ENCODE data around the gene DERL2. TPM values are rescaled to one million over a fixed set of nuclear protein-coding genes. Genes with fewer than 3 reads are reported as not detected.

Gene DERL2
- total and polyA plus RNA-seq, 2 experiments from 2014 or later, result 65.0 to 113 TPM

GRCh38 chr17:5533486-5534315, 47.7 kb upstream of the DERL2 start (continued):
- TF ChIP-seq CREB1 (CRISPR knock-in tag; IDR thresholded peaks at IDR 0.05; ENCODE audit: low read depth), result no peak
- no peak for TF ChIP-seq ETS1 (IDR thresholded peaks at IDR 0.05)
- no peak for TF ChIP-seq EZH2 (IDR thresholded peaks at IDR 0.05; ENCODE audit: low read depth, unreplicated experiment)
- TF ChIP-seq ZNF462 (CRISPR knock-in tag; IDR thresholded peaks at IDR 0.05), result no peak
- no peak for TF ChIP-seq ZNF331 (CRISPR knock-in tag; IDR thresholded peaks at IDR 0.05; ENCODE audit: low read depth)
- TF ChIP-seq STAT1 (IDR thresholded peaks at IDR 0.05; ENCODE audit: unreplicated experiment), result no peak
- no peak for TF ChIP-seq POLR2AphosphoS5 (IDR thresholded peaks at IDR 0.05; ENCODE audit: low read depth)

DNA sequence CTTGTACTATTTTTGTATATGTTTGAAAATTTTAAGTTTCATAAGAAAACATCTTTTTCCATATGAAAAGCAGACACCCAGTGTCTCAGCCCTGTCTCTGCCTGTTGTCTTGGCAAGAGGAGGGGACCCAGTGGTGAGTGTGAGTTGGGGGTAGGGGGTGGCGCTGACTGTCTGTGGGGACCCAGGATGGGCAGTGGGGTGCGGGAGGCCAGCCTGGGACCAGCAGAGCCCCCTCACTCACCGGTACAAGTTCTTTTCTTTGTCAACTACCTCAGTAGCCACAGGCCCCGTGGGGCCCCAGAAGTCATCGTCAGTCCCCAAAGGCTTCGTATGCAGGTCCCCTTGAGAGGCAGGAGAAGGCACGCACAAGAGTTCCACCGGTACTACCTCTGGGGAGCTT, 46.6 kb upstream of the DERL2 start:
- H3K27ac Mint-ChIP-seq, result no peak overlapping the region
- H3K4me3 Mint-ChIP-seq, result no peak overlapping the region
- Histone ChIP-seq H3K79me2 (replicated peaks; ENCODE audit: insufficient read depth) (no peaks in the 10 kb centered on the region), H3K36me3 (ENCODE audit: insufficient read depth) (no peaks in the 10 kb centered on the region), H3K4me2 (no peak overlapping the region), H2AFZ (no peak overlapping the region), H4K20me1 (replicated peaks; ENCODE audit: insufficient read depth) (no peaks in the 10 kb centered on the region), H3K27ac (ENCODE audit: low read depth) (no peak overlapping the region), H3F3A (replicated peaks; ENCODE audit: low read depth) (no peaks in the 10 kb centered on the region), H3K4me1 (ENCODE audit: insufficient read depth) (no peaks in the 10 kb centered on the region), H3K27me3 (ENCODE audit: insufficient read depth) (no peaks in the 10 kb centered on the region), H3K9me2 (ENCODE audit: insufficient read depth) (no peaks in the 10 kb centered on the region), H3K4me3 (no peak overlapping the region)
- no peaks in the 10 kb centered on the region for H3K36me3 Mint-ChIP-seq (ENCODE audit: low read depth)
- no peaks in the 10 kb centered on the region for H3K9me3 Mint-ChIP-seq
- H3K27me3 Mint-ChIP-seq (ENCODE audit: insufficient read depth, low read depth, poor library complexity), result peaks cover 2% of the 10 kb centered on the region
- ATAC-seq (no peak), DNase-seq (ENCODE audit: low spot score) (no peak)
- no peaks in the 10 kb centered on the region; the same call in 2 of the 3 replicates for H3K4me1 Mint-ChIP-seq
- TF ChIP-seq JUNB (IDR thresholded peaks at IDR 0.05; ENCODE audit: unreplicated experiment) (no peak), ZNF462 (CRISPR knock-in tag; IDR thresholded peaks at IDR 0.05) (no peak)

All from GM23338 (cell line).